OCI-LY7 (cell line): ENCODE results near the gene SPDYE2B.
"Not testable (repeated sequence)": the region's sequence is repeated elsewhere in the genome, so short reads cannot be mapped to it uniquely, and the experiment has no call there.

Experiments
- CTCF ChIP-seq: fragments of 200-600 bp; sonication (generic); conservative IDR thresholded peaks from 2 replicates; pipeline ENCODE4 v1.5.1; 2014; ENCODE audit warnings: mild to moderate bottlenecking, antibody characterized with exemption, low read length, moderate library complexity, mixed read lengths
- EZH2phosphoT487 ChIP-seq: fragments of 200-600 bp; sonication (generic); IDR thresholded peaks from 2 replicates; pipeline ENCODE4 v1.6.1; 2018; ENCODE audit warnings: low read depth, borderline replicate concordance, mild to moderate bottlenecking, mixed run types, antibody characterized with exemption, low read length, moderate library complexity, mixed read lengths

- TF ChIP-seq CTCF, EZH2phosphoT487: not testable (repeated sequence)
Measured at GRCh38 chr7:102602317-102602716, 47.8 kb upstream of the SPDYE2B start.
